CD14-positive monocyte (primary cell): ENCODE results near the gene CITED1. TPM values are rescaled to one million over a fixed set of nuclear protein-coding genes. Genes with fewer than 3 reads are reported as not detected.

Experiments
- DNase-seq, 3 donors: peaks; one replicate each; pipeline ENCODE4 v3.0.0-alpha.2; 2011 to 2022
- H2AFZ ChIP-seq: 2 replicates; pipeline ENCODE4 v1.6.0; 2012; ENCODE audit warnings: mild to moderate bottlenecking, low read depth, low read length, inconsistent platforms; ENCODE audit not compliant: insufficient read depth, poor library complexity, severe bottlenecking
- H3K27ac ChIP-seq, 2 donors: 1 replicate in 1 of 2; 2 replicates in 1 of 2; pipeline ENCODE4 v1.5.1; 2012 to 2013; ENCODE audit warnings: low read length in 2 of 2, control low read depth in 1 of 2, inconsistent platforms in 1 of 2, low read depth in 1 of 2, mild to moderate bottlenecking in 1 of 2
- H3K27me3 ChIP-seq, 2 donors: one replicate each; pipeline versions ENCODE4 v1.6.0 to v1.6.1; 2011 to 2013; ENCODE audit warnings: low read length in 2 of 2; ENCODE audit not compliant: control insufficient read depth in 2 of 2, insufficient read depth in 2 of 2
- H3K36me3 ChIP-seq, 2 donors: replicated peaks in 1 of 2; 1 replicate in 1 of 2; 2 replicates in 1 of 2; pipeline versions ENCODE4 v1.5.1 to v1.6.1; 2012 to 2013; ENCODE audit warnings: low read length in 2 of 2, control low read depth in 1 of 2, inconsistent platforms in 1 of 2, mild to moderate bottlenecking in 1 of 2; ENCODE audit not compliant: insufficient read depth in 2 of 2, control insufficient read depth in 1 of 2
- H3K4me1 ChIP-seq, 2 donors: 1 replicate in 1 of 2; 2 replicates in 1 of 2; pipeline versions ENCODE4 v1.5.1 to v1.6.1; 2012 to 2013; ENCODE audit warnings: low read length in 2 of 2, control low read depth in 1 of 2, inconsistent platforms in 1 of 2, mild to moderate bottlenecking in 1 of 2, moderate library complexity in 1 of 2; ENCODE audit not compliant: insufficient read depth in 2 of 2, control insufficient read depth in 1 of 2
- H3K4me2 ChIP-seq: replicated peaks from 2 replicates; pipeline ENCODE3; 2012; ENCODE audit warnings: low read length, moderate library complexity, mild to moderate bottlenecking; ENCODE audit not compliant: poor library complexity, severe bottlenecking; ENCODE audit errors: extremely low read depth
- H3K4me3 ChIP-seq, 3 experiments: fragments of 200-600 bp in 1 of 3; sonication (generic) in 1 of 3; replicated peaks in 1 of 3; 1 replicate in 2 of 3; 2 replicates in 1 of 3; pipeline ENCODE4 v1.5.1; 2011 to 2013; ENCODE audit warnings: low read length in 3 of 3, mild to moderate bottlenecking in 3 of 3, control low read depth in 2 of 3, low read depth in 2 of 3, inconsistent platforms in 1 of 3, moderate library complexity in 1 of 3
- H3K79me2 ChIP-seq: 2 replicates; pipeline ENCODE4 v1.6.0; 2012; ENCODE audit warnings: mild to moderate bottlenecking, control low read depth, inconsistent platforms, low read length, moderate library complexity; ENCODE audit not compliant: insufficient read depth
- H3K9ac ChIP-seq: 2 replicates; pipeline ENCODE4 v1.6.0; 2017; ENCODE audit warnings: low read length, mild to moderate bottlenecking; ENCODE audit not compliant: insufficient read depth, poor library complexity, severe bottlenecking
- H3K9me3 ChIP-seq, 2 donors: replicated peaks in 1 of 2; 1 replicate in 1 of 2; 2 replicates in 1 of 2; pipeline versions ENCODE4 v1.5.1 to v1.6.1; 2012 to 2013; ENCODE audit warnings: low read length in 2 of 2, control low read depth in 1 of 2; ENCODE audit not compliant: control insufficient read depth in 1 of 2, insufficient read depth in 1 of 2
- H4K20me1 ChIP-seq: 2 replicates; pipeline ENCODE4 v1.6.0; 2012; ENCODE audit warnings: mild to moderate bottlenecking, low read length, control low read depth, moderate library complexity; ENCODE audit not compliant: insufficient read depth
- H3K27ac Mint-ChIP-seq, 7 donors: one replicate each; pipeline ENCODE4 v1.8.0; 2020; ENCODE audit warnings: mild to moderate bottlenecking in 7 of 7, mixed read lengths in 7 of 7, moderate library complexity in 6 of 7, inconsistent platforms in 2 of 7
- H3K27me3 Mint-ChIP-seq, 3 donors: one replicate each; pipeline ENCODE4 v1.8.0; 2021 to 2022; ENCODE audit warnings: low read depth in 3 of 3, mild to moderate bottlenecking in 3 of 3, mixed read lengths in 3 of 3, moderate library complexity in 3 of 3, inconsistent platforms in 1 of 3
- H3K36me3 Mint-ChIP-seq, 2 donors: one replicate each; pipeline ENCODE4 v1.8.0; 2020; ENCODE audit warnings: mixed read lengths in 2 of 2, inconsistent platforms in 1 of 2, mild to moderate bottlenecking in 1 of 2
- H3K4me1 Mint-ChIP-seq: one replicate; pipeline ENCODE4 v1.8.0; 2020; ENCODE audit warnings: mild to moderate bottlenecking, mixed read lengths
- H3K4me3 Mint-ChIP-seq, 2 donors: one replicate each; pipeline ENCODE4 v1.8.0; 2020; ENCODE audit warnings: mild to moderate bottlenecking in 2 of 2, mixed read lengths in 2 of 2, moderate library complexity in 1 of 2
- H3K9me3 Mint-ChIP-seq, 7 donors: one replicate each; pipeline ENCODE4 v1.8.0; 2020 to 2022; ENCODE audit warnings: mixed read lengths in 7 of 7, mild to moderate bottlenecking in 6 of 7, moderate library complexity in 6 of 7, inconsistent platforms in 2 of 7
- WGBS: methylation state at CpG from one replicate; pipeline ENCODE4 v1.1.5; 2013; ENCODE audit warnings: missing lambda C conversion rate; ENCODE audit not compliant: insufficient coverage; 5-methylcytosine and 5-hydroxymethylcytosine counted together
- intact Hi-C, 2 donors: fragments of 100-400 bp; cut with micrococcal nuclease; formaldehyde crosslinking; loops; one replicate each; pipeline versions ENCODE4 v1.15.0 to v1.15.1; 2023
- polyA plus RNA-seq, 3 donors: library from polyadenylated mRNA; depleted of rRNA in 1 of 3; unstranded in 2 of 3; stranded (reverse) in 1 of 3; fragments of 300-500 nt in 2 of 3; fragments of >200 nt in 1 of 3; fragmentation: Illumina TruSeq in 2 of 3; gene quantifications; 1 replicate in 2 of 3; 2 replicates in 1 of 3; pipeline ENCODE4 v1.2.3, GENCODE V29; 2012 to 2021
- TF ChIP-seq, protein P1 (sequence below): fragments of 200-600 bp; IDR thresholded peaks from one replicate; pipeline ENCODE4 v1.8.0; 2022; ENCODE audit warnings: antibody characterized with exemption, mild to moderate bottlenecking

Gene CITED1
- polyA plus RNA-seq, 3 donors, result 0.36 TPM; not detected in 2

DNA sequence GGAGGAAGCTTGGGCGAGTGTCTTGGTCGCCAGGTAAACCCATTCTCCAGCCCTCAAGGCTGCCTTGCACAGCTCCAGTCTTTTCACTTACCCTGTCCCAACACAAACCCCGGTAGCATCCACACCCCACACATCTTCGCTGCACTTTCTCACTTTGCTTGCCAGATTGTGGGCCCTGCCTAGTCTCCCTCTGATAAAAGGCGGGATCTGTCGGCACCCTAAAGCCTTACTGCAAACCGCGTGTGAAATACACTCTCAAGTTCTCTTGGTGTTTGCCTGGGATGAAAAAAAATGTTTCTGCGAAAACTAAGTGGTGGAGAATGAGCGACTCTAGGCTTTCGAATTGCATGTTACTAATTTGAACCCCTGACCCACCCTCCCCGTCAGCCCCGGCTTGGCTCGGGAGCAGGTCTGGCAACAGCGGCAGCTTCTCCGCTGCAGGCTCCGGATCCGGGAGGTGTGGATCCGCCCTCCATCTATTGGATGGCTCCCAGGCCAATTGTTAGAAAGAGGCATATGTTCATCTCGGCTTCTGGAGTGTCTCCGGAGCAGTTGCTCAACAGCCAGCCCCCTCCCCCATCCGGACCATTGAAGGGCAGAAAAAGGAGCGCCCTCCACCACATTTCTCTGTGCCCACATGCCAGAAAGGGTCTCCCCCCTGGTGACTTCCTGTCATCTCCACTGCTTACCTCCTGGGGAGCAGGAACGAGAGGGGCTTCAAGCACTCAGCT lies 3.0 kb upstream of the CITED1 start:
- Mint-ChIP-seq H3K27ac (no peak overlapping the region), H3K4me3 (peak overlapping the region; percentile 66 to 92), H3K27me3 (peaks cover 52 to 70% (median 66%) of the 10 kb centered on the region in 3 donors), H3K36me3 (peaks cover 5 to 6% of the 10 kb centered on the region in 2 donors), H3K4me1 (peaks cover 46% of the 10 kb centered on the region), H3K9me3 (peaks cover 0 to 13% (median 10%) of the 10 kb centered on the region in 7 donors)
- peaks cover 0 to 26% of the 10 kb centered on the region in 2 donors for H3K9me3 ChIP-seq
- no peaks in the 10 kb centered on the region for H3K79me2 ChIP-seq
- 0% methylated on average over 2 of the region's 24 CpGs for WGBS
- peaks cover 52 to 68% of the 10 kb centered on the region in 2 donors for H3K27me3 ChIP-seq
- no peaks in the 10 kb centered on the region for H4K20me1 ChIP-seq
- no peak overlapping the region for H3K27ac ChIP-seq
- no peak overlapping the region for H3K9ac ChIP-seq
- no peaks in the 10 kb centered on the region for H3K36me3 ChIP-seq
- peak in 2 of 3 donors; percentile 16 to 20 for DNase-seq
- peak overlapping the region; percentile 56 for H3K4me2 ChIP-seq
- intact Hi-C loops, result no loop called here
- no peak overlapping the region for H2AFZ ChIP-seq
- peaks cover 38 to 42% of the 10 kb centered on the region in 2 donors for H3K4me1 ChIP-seq
- TF ChIP-seq, protein P1, sequence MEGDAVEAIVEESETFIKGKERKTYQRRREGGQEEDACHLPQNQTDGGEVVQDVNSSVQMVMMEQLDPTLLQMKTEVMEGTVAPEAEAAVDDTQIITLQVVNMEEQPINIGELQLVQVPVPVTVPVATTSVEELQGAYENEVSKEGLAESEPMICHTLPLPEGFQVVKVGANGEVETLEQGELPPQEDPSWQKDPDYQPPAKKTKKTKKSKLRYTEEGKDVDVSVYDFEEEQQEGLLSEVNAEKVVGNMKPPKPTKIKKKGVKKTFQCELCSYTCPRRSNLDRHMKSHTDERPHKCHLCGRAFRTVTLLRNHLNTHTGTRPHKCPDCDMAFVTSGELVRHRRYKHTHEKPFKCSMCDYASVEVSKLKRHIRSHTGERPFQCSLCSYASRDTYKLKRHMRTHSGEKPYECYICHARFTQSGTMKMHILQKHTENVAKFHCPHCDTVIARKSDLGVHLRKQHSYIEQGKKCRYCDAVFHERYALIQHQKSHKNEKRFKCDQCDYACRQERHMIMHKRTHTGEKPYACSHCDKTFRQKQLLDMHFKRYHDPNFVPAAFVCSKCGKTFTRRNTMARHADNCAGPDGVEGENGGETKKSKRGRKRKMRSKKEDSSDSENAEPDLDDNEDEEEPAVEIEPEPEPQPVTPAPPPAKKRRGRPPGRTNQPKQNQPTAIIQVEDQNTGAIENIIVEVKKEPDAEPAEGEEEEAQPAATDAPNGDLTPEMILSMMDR, result no peak
- peak overlapping the region in 2 of 3 experiments; percentile 12 to 61 for H3K4me3 ChIP-seq

DNA sequence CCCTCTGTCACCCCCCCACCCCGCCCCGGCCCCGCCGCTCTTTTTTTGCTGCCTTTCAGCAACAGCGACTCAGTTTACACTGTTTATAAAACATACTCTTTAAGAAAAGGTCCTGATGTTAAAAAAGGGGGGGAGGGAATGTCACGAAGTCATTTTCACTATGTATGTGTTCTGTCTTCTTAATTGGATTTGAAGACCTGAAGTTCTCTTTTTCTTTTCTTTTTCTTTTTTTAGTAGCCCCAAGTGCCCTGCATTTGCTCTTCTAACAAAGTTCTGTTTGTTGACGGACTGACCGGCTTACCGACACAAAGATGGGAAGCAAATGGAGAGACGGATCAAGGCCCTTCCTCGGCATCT lies 2.5 kb upstream of the CITED1 start:
- H3K9me3 Mint-ChIP-seq, result peaks cover 0 to 13% (median 10%) of the 10 kb centered on the region in 7 donors
- H3K9me3 ChIP-seq, result peaks cover 0 to 31% of the 10 kb centered on the region in 2 donors
- H2AFZ ChIP-seq, result no peak overlapping the region
- no peak overlapping the region for H3K9ac ChIP-seq
- H3K27ac Mint-ChIP-seq, result no peak overlapping the region
- H3K79me2 ChIP-seq, result no peaks in the 10 kb centered on the region
- H3K4me3 ChIP-seq, result peak overlapping the region in 1 of 3 experiments; percentile 61
- peaks cover 5 to 6% of the 10 kb centered on the region in 2 donors for H3K36me3 Mint-ChIP-seq
- H3K4me1 ChIP-seq, result peaks cover 38 to 42% of the 10 kb centered on the region in 2 donors
- H3K4me2 ChIP-seq, result peak overlapping the region; percentile 56
- peaks cover 53 to 75% (median 69%) of the 10 kb centered on the region in 3 donors for H3K27me3 Mint-ChIP-seq
- H3K36me3 ChIP-seq, result no peaks in the 10 kb centered on the region
- DNase-seq, result no peak
- H3K4me3 Mint-ChIP-seq, result peak overlapping the region; percentile 66 to 92
- H4K20me1 ChIP-seq, result no peaks in the 10 kb centered on the region
- TF ChIP-seq, protein P1, result no peak
- 7% methylated on average over 5 of the region's 11 CpGs for WGBS
- peaks cover 46% of the 10 kb centered on the region for H3K4me1 Mint-ChIP-seq
- intact Hi-C loops, result no loop called here
- no peak overlapping the region for H3K27ac ChIP-seq
- peaks cover 57 to 74% of the 10 kb centered on the region in 2 donors for H3K27me3 ChIP-seq
